GM18867 (cell line): ENCODE results near the gene GALNT18.

Experiments
- ATAC-seq: cut with Tn5 transposase; IDR thresholded peaks from one replicate; pipeline ENCODE4 v1.9.1; 2021; ENCODE audit warnings: mild to moderate bottlenecking, moderate library complexity; ENCODE audit not compliant: unreplicated experiment

The GALNT18 gene

GRCh38 chr11:11291041-11292015 lies 330.5 kb downstream of the GALNT18 start:
- no peak for ATAC-seq

GRCh38 chr11:11290354-11290753 lies 331.5 kb downstream of the GALNT18 start:
- ATAC-seq: no peak

GRCh38 chr11:11289669-11290068 lies 332.1 kb downstream of the GALNT18 start:
- no peak for ATAC-seq

- no peak for ATAC-seq
These were observed 332.7 kb downstream of the GALNT18 start for GRCh38 chr11:11288972-11289616.

GRCh38 chr11:11284481-11284880 lies 337.3 kb downstream of the GALNT18 start:
- ATAC-seq: no peak

- no peak for ATAC-seq
These were observed 340.2 kb downstream of the GALNT18 start for GRCh38 chr11:11281626-11282025.

- ATAC-seq: no peak
These were observed 341.0 kb downstream of the GALNT18 start for GRCh38 chr11:11280826-11281225.

- no peak for ATAC-seq
These were observed 341.7 kb downstream of the GALNT18 start for GRCh38 chr11:11279956-11280689.

GRCh38 chr11:11272254-11272653 lies 349.6 kb downstream of the GALNT18 start:
- no peak for ATAC-seq

GRCh38 chr11:11270236-11270775 lies 351.5 kb downstream of the GALNT18 start:
- ATAC-seq: no peak

- no peak for ATAC-seq
These were observed 353.1 kb downstream of the GALNT18 start for GRCh38 chr11:11268706-11269105.

- no peak for ATAC-seq
These were observed 353.7 kb downstream of the GALNT18 start for GRCh38 chr11:11268119-11268518.

GRCh38 chr11:11267312-11267711 lies 354.5 kb downstream of the GALNT18 start:
- no peak for ATAC-seq

- peak; percentile 70 for ATAC-seq
These were observed 355.7 kb downstream of the GALNT18 start for GRCh38 chr11:11265994-11266606.

GRCh38 chr11:11265320-11265719 lies 356.5 kb downstream of the GALNT18 start:
- no peak for ATAC-seq

GRCh38 chr11:11263238-11264005 lies 358.4 kb downstream of the GALNT18 start:
- no peak for ATAC-seq

GRCh38 chr11:11262171-11262920 lies 359.5 kb downstream of the GALNT18 start:
- ATAC-seq: no peak

- no peak for ATAC-seq
These were observed 360.2 kb downstream of the GALNT18 start for GRCh38 chr11:11261629-11262028.

GRCh38 chr11:11260903-11261302 lies 360.9 kb downstream of the GALNT18 start:
- ATAC-seq: no peak
